Measurements from ENCODE around the gene ANKFY1. TPM values are rescaled to one million over a fixed set of nuclear protein-coding genes. Genes with fewer than 3 reads are reported as not detected.

Gene ANKFY1
- total and polyA plus RNA-seq, 9 of the 15 experiments (the other 6 are each of a cell fraction or from before 2014, with no cell fraction given), result 4.3 to 25.6 (median 12.2) TPM

- TF ChIP-seq, protein P1, sequence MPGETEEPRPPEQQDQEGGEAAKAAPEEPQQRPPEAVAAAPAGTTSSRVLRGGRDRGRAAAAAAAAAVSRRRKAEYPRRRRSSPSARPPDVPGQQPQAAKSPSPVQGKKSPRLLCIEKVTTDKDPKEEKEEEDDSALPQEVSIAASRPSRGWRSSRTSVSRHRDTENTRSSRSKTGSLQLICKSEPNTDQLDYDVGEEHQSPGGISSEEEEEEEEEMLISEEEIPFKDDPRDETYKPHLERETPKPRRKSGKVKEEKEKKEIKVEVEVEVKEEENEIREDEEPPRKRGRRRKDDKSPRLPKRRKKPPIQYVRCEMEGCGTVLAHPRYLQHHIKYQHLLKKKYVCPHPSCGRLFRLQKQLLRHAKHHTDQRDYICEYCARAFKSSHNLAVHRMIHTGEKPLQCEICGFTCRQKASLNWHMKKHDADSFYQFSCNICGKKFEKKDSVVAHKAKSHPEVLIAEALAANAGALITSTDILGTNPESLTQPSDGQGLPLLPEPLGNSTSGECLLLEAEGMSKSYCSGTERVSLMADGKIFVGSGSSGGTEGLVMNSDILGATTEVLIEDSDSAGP (CRISPR knock-in tag; IDR thresholded peaks at IDR 0.05), result no peak
These were observed 138.2 kb downstream of the ANKFY1 start (continued) for GRCh38 chr17:4125552-4125951.

- Histone ChIP-seq H3K4me2 (ENCODE audit: insufficient read depth, low read length) (no peak overlapping the region), H3K9me3 (replicated peaks; ENCODE audit: control insufficient read depth, insufficient read depth, low read depth, low read length) (no peaks in the 10 kb centered on the region), H3K9ac (ENCODE audit: insufficient read depth in 1 of 2, low read depth in 2 of 2, low read length in 2 of 2) (no peak overlapping the region), H3K79me2 (ENCODE audit: control insufficient read depth, insufficient read depth, low read length) (peaks cover 13% of the 10 kb centered on the region), H3K27me3 (ENCODE audit: control insufficient read depth in 2 of 2, insufficient read depth in 2 of 2, low read length in 2 of 2) (no peaks in the 10 kb centered on the region), H3K36me3 (ENCODE audit: control insufficient read depth, insufficient read depth, low read length) (peaks cover 22% of the 10 kb centered on the region; the same call in 1 of the 3 replicates), H3K9me1 (ENCODE audit: control insufficient read depth, insufficient read depth, low read length) (no peaks in the 10 kb centered on the region), H3K4me1 (replicated peaks in 1 of 2; ENCODE audit: control insufficient read depth in 2 of 2, insufficient read depth in 2 of 2, low read length in 2 of 2) (no peaks in the 10 kb centered on the region; a peak in 1 of 5 replicates), H4K20me1 (replicated peaks; ENCODE audit: control insufficient read depth, insufficient read depth, low read length) (no peaks in the 10 kb centered on the region), H3K27ac (ENCODE audit: extremely low read depth, low read depth, low read length) (no peak overlapping the region), H3K4me3 (no peak overlapping the region), H2AFZ (ENCODE audit: low read depth, low read length) (no peak overlapping the region)
- WGBS (ENCODE audit: insufficient coverage, low coverage, missing lambda C conversion rate), result 86% methylated on average over 1 of the region's 2 CpGs
- DNase-seq (ENCODE audit: extremely low read depth in 1 of 4, low spot score in 3 of 4) (no peak), ATAC-seq (no peak), FAIRE-seq (no peak)
- intact Hi-C loops (cut with micrococcal nuclease) (no loop called here), in situ Hi-C loops (cut with MboI) (no loop called here)
- BruUV-seq (replicated peaks), result no TSS peak
- ChIA-PET POLR2A (interaction anchor here (1.2 kb wide), 2 partner anchors 11 to 18 kb away, joined by 3 to 4 read pairs; partner anchors contain the start of genes CYB5D2 and ZZEF1), CTCF (ENCODE audit: low intra/inter-chr PET ratio) (no interaction called here)
- TF ChIP-seq ZNF23 (CRISPR knock-in tag; IDR thresholded peaks at IDR 0.05) (no peak), MBD1 (CRISPR knock-in tag; IDR thresholded peaks at IDR 0.05) (no peak), NCOA4 (IDR thresholded peaks at IDR 0.05; ENCODE audit: partially characterized antibody) (no peak), TFAM (CRISPR knock-in tag; conservative IDR thresholded peaks at IDR 0.05) (no peak), MEF2D (tag; conservative IDR thresholded peaks at IDR 0.05; ENCODE audit: low read depth) (no peak), GATAD2A (IDR thresholded peaks at IDR 0.05) (no peak)
- TF ChIP-seq, protein P2, sequence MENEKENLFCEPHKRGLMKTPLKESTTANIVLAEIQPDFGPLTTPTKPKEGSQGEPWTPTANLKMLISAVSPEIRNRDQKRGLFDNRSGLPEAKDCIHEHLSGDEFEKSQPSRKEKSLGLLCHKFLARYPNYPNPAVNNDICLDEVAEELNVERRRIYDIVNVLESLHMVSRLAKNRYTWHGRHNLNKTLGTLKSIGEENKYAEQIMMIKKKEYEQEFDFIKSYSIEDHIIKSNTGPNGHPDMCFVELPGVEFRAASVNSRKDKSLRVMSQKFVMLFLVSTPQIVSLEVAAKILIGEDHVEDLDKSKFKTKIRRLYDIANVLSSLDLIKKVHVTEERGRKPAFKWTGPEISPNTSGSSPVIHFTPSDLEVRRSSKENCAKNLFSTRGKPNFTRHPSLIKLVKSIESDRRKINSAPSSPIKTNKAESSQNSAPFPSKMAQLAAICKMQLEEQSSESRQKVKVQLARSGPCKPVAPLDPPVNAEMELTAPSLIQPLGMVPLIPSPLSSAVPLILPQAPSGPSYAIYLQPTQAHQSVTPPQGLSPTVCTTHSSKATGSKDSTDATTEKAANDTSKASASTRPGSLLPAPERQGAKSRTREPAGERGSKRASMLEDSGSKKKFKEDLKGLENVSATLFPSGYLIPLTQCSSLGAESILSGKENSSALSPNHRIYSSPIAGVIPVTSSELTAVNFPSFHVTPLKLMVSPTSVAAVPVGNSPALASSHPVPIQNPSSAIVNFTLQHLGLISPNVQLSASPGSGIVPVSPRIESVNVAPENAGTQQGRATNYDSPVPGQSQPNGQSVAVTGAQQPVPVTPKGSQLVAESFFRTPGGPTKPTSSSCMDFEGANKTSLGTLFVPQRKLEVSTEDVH (IDR thresholded peaks at IDR 0.05; ENCODE audit: low read depth, partially characterized antibody), result no peak
- TF ChIP-seq, protein P3, sequence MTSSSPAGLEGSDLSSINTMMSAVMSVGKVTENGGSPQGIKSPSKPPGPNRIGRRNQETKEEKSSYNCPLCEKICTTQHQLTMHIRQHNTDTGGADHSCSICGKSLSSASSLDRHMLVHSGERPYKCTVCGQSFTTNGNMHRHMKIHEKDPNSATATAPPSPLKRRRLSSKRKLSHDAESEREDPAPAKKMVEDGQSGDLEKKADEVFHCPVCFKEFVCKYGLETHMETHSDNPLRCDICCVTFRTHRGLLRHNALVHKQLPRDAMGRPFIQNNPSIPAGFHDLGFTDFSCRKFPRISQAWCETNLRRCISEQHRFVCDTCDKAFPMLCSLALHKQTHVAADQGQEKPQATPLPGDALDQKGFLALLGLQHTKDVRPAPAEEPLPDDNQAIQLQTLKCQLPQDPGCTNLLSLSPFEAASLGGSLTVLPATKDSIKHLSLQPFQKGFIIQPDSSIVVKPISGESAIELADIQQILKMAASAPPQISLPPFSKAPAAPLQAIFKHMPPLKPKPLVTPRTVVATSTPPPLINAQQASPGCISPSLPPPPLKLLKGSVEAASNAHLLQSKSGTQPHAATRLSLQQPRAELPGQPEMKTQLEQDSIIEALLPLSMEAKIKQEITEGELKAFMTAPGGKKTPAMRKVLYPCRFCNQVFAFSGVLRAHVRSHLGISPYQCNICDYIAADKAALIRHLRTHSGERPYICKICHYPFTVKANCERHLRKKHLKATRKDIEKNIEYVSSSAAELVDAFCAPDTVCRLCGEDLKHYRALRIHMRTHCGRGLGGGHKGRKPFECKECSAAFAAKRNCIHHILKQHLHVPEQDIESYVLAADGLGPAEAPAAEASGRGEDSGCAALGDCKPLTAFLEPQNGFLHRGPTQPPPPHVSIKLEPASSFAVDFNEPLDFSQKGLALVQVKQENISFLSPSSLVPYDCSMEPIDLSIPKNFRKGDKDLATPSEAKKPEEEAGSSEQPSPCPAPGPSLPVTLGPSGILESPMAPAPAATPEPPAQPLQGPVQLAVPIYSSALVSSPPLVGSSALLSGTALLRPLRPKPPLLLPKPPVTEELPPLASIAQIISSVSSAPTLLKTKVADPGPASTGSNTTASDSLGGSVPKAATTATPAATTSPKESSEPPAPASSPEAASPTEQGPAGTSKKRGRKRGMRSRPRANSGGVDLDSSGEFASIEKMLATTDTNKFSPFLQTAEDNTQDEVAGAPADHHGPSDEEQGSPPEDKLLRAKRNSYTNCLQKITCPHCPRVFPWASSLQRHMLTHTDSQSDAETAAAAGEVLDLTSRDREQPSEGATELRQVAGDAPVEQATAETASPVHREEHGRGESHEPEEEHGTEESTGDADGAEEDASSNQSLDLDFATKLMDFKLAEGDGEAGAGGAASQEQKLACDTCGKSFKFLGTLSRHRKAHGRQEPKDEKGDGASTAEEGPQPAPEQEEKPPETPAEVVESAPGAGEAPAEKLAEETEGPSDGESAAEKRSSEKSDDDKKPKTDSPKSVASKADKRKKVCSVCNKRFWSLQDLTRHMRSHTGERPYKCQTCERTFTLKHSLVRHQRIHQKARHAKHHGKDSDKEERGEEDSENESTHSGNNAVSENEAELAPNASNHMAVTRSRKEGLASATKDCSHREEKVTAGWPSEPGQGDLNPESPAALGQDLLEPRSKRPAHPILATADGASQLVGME (CRISPR knock-in tag; IDR thresholded peaks at IDR 0.05), result no peak
These were observed 138.8 kb downstream of the ANKFY1 start for GRCh38 chr17:4124999-4125398.

Measured in K562 (cell line).